T47D (cell line): ENCODE results near the gene NCAPH2.

Experiments
- DNase-seq, 2 experiments: peaks; one replicate each; pipeline versions ENCODE4 v3.0.0 to v3.0.0-alpha.2; 2011 to 2012; ENCODE audit warnings: low read depth in 1 of 2, low spot score in 1 of 2
- JUND ChIP-seq: IDR thresholded peaks from 2 replicates; pipeline ENCODE4 v1.6.1; 2012; ENCODE audit warnings: low read depth
- in situ Hi-C: cut with HindIII; loops from 2 replicates; pipeline ENCODE4 v1.10.0; 2016; ENCODE audit warnings: low sequenced_read_pairs, low pct_unique_long_range_greater_than_20kb

Gene NCAPH2

GRCh38 chr22:50548921-50549790, 41.1 kb downstream of the NCAPH2 start:
- TF ChIP-seq JUND, result no peak

GRCh38 chr22:50550395-50550794, 42.4 kb downstream of the NCAPH2 start:
- in situ Hi-C loops, result no loop called here
- no peak for DNase-seq
- TF ChIP-seq JUND, result no peak

More at GRCh38 chr22:50548921-50549790, 41.1 kb downstream of the NCAPH2 start:
- no peak for DNase-seq
- in situ Hi-C loops, result no loop called here

- DNase-seq, result no peak
- TF ChIP-seq JUND, result no peak
- in situ Hi-C loops, result no loop called here
These were observed 43.2 kb downstream of the NCAPH2 start for GRCh38 chr22:50551160-50551752.

- no peak for DNase-seq
- in situ Hi-C loops, result no loop called here
- no peak for TF ChIP-seq JUND
These were observed 45.3 kb downstream of the NCAPH2 start for GRCh38 chr22:50553310-50553709.

GRCh38 chr22:50556703-50557102, 48.7 kb downstream of the NCAPH2 start:
- no peak for TF ChIP-seq JUND
- DNase-seq, result no peak
- in situ Hi-C loops, result no loop called here

- no peak for TF ChIP-seq JUND
- DNase-seq, result no peak
- in situ Hi-C loops, result no loop called here
These were observed 52.0 kb downstream of the NCAPH2 start for GRCh38 chr22:50560034-50560433.

GRCh38 chr22:50561401-50562358, 53.7 kb downstream of the NCAPH2 start:
- in situ Hi-C loops, result no loop called here
- no peak for TF ChIP-seq JUND
- no peak for DNase-seq

GRCh38 chr22:50562523-50563412, 54.7 kb downstream of the NCAPH2 start, which contains the start of gene SYCE3:
SYCE3 (minus strand) TSS chr22:50562919; CDS start chr22:50556405, 6,514 bp downstream.
- peak; percentile 78 to 95 for DNase-seq
- TF ChIP-seq JUND, result no peak
- in situ Hi-C loops, result no loop called here

GRCh38 chr22:50563413-50564160, 55.6 kb downstream of the NCAPH2 start:
- no peak for TF ChIP-seq JUND

GRCh38 chr22:50564289-50564688, 56.3 kb downstream of the NCAPH2 start:
- TF ChIP-seq JUND, result no peak
- DNase-seq, result no peak
- in situ Hi-C loops, result no loop called here

More at GRCh38 chr22:50563413-50564160, 55.6 kb downstream of the NCAPH2 start:
- peak in 1 of 2 experiments; percentile 10 for DNase-seq
- in situ Hi-C loops, result no loop called here

- no peak for DNase-seq
- no peak for TF ChIP-seq JUND
- in situ Hi-C loops, result no loop called here
These were observed 59.8 kb downstream of the NCAPH2 start for GRCh38 chr22:50567721-50568252.
